A673 (cell line): ENCODE measurements around the gene KLF17. TPM values are rescaled to one million over a fixed set of nuclear protein-coding genes. Genes with fewer than 3 reads are reported as not detected.

Source experiments
- BruUV-seq: library from RNA; stranded (reverse); fragments of 400-500 nt; replicated peaks from 2 replicates; lab custom pipeline; 2021; lab: Mats Ljungman, UMichigan
- CTCF ChIA-PET: fragments of 300-600 bp; sonication (Branson Sonifier 250); formaldehyde crosslinking; loops from one replicate; lab custom pipeline; 2022; ENCODE audit warnings: antibody characterized with exemption; lab: Charles Lee
- POLR2A ChIA-PET: fragments of 300-600 bp; sonication (Branson Sonifier 250); formaldehyde crosslinking; loops from one replicate; lab custom pipeline; 2022; ENCODE audit warnings: antibody characterized with exemption; ENCODE audit not compliant: low non-redundant PET; lab: Charles Lee
- DNase-seq: peaks from one replicate; pipeline ENCODE4 v3.0.0-alpha.2; 2015; ENCODE audit warnings: low spot score
- H3K27ac ChIP-seq: fragments of 200-600 bp; sonication (generic); 2 replicates; pipeline ENCODE4 v1.5.1; 2016; ENCODE audit warnings: mixed run types, low read depth, mild to moderate bottlenecking, mixed read lengths, antibody characterized with exemption, low read length; ENCODE audit not compliant: poor library complexity, severe bottlenecking
- H3K27me3 ChIP-seq: fragments of 200-600 bp; sonication (generic); replicated peaks from 2 replicates; pipeline ENCODE4 v1.6.1; 2017; ENCODE audit warnings: mixed run types, low read depth, mild to moderate bottlenecking, mixed read lengths, antibody characterized with exemption, low read length; ENCODE audit not compliant: insufficient read depth, poor library complexity
- H3K36me3 ChIP-seq: fragments of 200-600 bp; sonication (generic); 2 replicates; pipeline ENCODE4 v1.6.1; 2016; ENCODE audit warnings: mixed run types, mild to moderate bottlenecking, mixed read lengths, antibody characterized with exemption, low read length; ENCODE audit not compliant: insufficient read depth, poor library complexity, severe bottlenecking
- H3K4me1 ChIP-seq: fragments of 200-600 bp; sonication (generic); 2 replicates; pipeline ENCODE4 v1.6.1; 2017; ENCODE audit warnings: mixed run types, mild to moderate bottlenecking, mixed read lengths, antibody characterized with exemption, low read length; ENCODE audit not compliant: insufficient read depth, poor library complexity, severe bottlenecking
- H3K4me3 ChIP-seq: fragments of 200-600 bp; sonication (generic); 2 replicates; pipeline ENCODE4 v1.5.1; 2016; ENCODE audit warnings: low read depth, mixed run types, mild to moderate bottlenecking, mixed read lengths, low read length; ENCODE audit not compliant: poor library complexity, severe bottlenecking
- H3K9me3 ChIP-seq: fragments of 200-600 bp; sonication (generic); 2 replicates; pipeline ENCODE4 v1.6.1; 2016; ENCODE audit warnings: mixed run types, low read depth, mild to moderate bottlenecking, mixed read lengths, antibody characterized with exemption, low read length; ENCODE audit not compliant: poor library complexity, severe bottlenecking
- CTCF ChIP-seq: fragments of 300-800, 200-600 bp; sonication (generic); conservative IDR thresholded peaks from 2 replicates; pipeline ENCODE4 v1.5.1; 2017; ENCODE audit warnings: low read depth, mild to moderate bottlenecking, antibody characterized with exemption, low read length, moderate library complexity, mixed read lengths
- EZH2 ChIP-seq: fragments of 200-600 bp; sonication (generic); IDR thresholded peaks from 2 replicates; pipeline ENCODE4 v1.6.1; 2017; ENCODE audit warnings: borderline replicate concordance, low read depth, mild to moderate bottlenecking, mixed read lengths, antibody characterized with exemption, low read length; ENCODE audit not compliant: poor library complexity, severe bottlenecking
- intact Hi-C: fragments of 100-400 bp; cut with micrococcal nuclease; formaldehyde crosslinking; loops from one replicate; pipeline ENCODE4 v1.10.0; 2022; ENCODE audit not compliant: unreplicated experiment
- total RNA-seq: library from RNA; stranded (reverse); gene quantifications from 2 replicates; pipeline ENCODE4 v1.2.3, GENCODE V29; 2021

Gene KLF17
- total RNA-seq, 1 experiment from 2014 or later: not detected

- ChIA-PET POLR2A (no interaction called here), CTCF (no interaction called here)
- H3K36me3 ChIP-seq: no peaks in the 10 kb centered on the region
- peaks cover 40% of the 10 kb centered on the region for H3K4me1 ChIP-seq
- no peaks in the 10 kb centered on the region for H3K27me3 ChIP-seq
- intact Hi-C loops: no loop called here
- BruUV-seq: no TSS peak
- no peak overlapping the region for H3K4me3 ChIP-seq
- no peak overlapping the region for H3K27ac ChIP-seq
- no peaks in the 10 kb centered on the region for H3K9me3 ChIP-seq
- no peak for DNase-seq
- TF ChIP-seq CTCF: no peak
- TF ChIP-seq EZH2: no peak
Measured at GRCh38 chr1:44152692-44153091, 34.1 kb downstream of the KLF17 start.

GRCh38 chr1:44154049-44154448 is 35.4 kb downstream of the KLF17 start:
- no peaks in the 10 kb centered on the region for H3K27me3 ChIP-seq
- no peak overlapping the region for H3K27ac ChIP-seq
- TF ChIP-seq CTCF: no peak
- TF ChIP-seq EZH2: no peak
- intact Hi-C loops: no loop called here
- peaks cover 40% of the 10 kb centered on the region for H3K4me1 ChIP-seq
- CTCF ChIA-PET: no interaction called here
- no peaks in the 10 kb centered on the region for H3K36me3 ChIP-seq
- BruUV-seq: no TSS peak
- no peak overlapping the region for H3K4me3 ChIP-seq
- POLR2A ChIA-PET: no interaction called here
- DNase-seq: peak; percentile 83
- H3K9me3 ChIP-seq: no peaks in the 10 kb centered on the region

DNA sequence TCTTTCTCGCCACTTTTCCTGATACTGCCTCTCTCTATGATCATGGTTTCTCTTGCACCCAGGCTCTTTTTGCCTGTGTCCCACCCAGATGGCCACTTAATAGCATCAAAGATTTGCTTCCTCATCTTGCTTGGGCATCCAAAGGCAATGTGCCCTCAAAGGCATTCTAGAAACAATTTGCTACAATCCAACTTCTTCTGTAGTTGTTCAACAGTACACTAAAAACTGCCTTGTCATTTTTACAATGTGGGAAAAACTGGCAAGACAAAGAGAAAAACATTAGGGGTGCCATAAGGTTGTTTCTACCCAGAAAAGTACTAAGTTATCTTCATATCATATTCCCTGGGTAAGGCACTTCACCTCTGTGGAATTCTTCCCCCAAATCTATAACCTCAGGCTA is 39.3 kb downstream of the KLF17 start:
- Histone ChIP-seq H3K9me3 (peaks cover 5% of the 10 kb centered on the region), H3K36me3 (no peaks in the 10 kb centered on the region), H3K4me1 (peaks cover 22% of the 10 kb centered on the region), H3K27ac (no peak overlapping the region), H3K27me3 (no peaks in the 10 kb centered on the region), H3K4me3 (no peak overlapping the region)
- TF ChIP-seq CTCF (no peak), EZH2 (no peak)
- ChIA-PET POLR2A (no interaction called here), CTCF (no interaction called here)
- intact Hi-C loops: no loop called here
- no peak for DNase-seq
- no TSS peak for BruUV-seq
